ENCODE data around the gene CNTN5.
"Not testable (repeated sequence)": the region's sequence is repeated elsewhere in the genome, so short reads cannot be mapped to it uniquely, and the experiment has no call there.

The CNTN5 gene

GRCh38 chr11:99020352-99021225 is at the start of gene CNTN5:
TSS of gene CNTN5 (plus strand) at chr11:99020949.
- no peak for DNase-seq

GRCh38 chr11:98979205-98979604 is 41.5 kb upstream of the CNTN5 start:
- DNase-seq, result no peak

GRCh38 chr11:99015634-99016454 is 4.9 kb upstream of the CNTN5 start:
- no peak for DNase-seq

- DNase-seq, result no peak
These were observed 1.1 kb upstream of the CNTN5 start for GRCh38 chr11:99019696-99020095.

- no peak for DNase-seq
These were observed 16.3 kb downstream of the CNTN5 start for GRCh38 chr11:99037057-99037456.

- DNase-seq, result no peak
These were observed 42.6 kb downstream of the CNTN5 start for GRCh38 chr11:99063331-99063730.

- no peak for DNase-seq
These were observed 44.4 kb downstream of the CNTN5 start for GRCh38 chr11:99065121-99065520.

- no peak for DNase-seq
These were observed 46.0 kb downstream of the CNTN5 start for GRCh38 chr11:99066618-99067317.

GRCh38 chr11:99068832-99069231 is 48.1 kb downstream of the CNTN5 start:
- no peak for DNase-seq

GRCh38 chr11:99069856-99070444 is 49.2 kb downstream of the CNTN5 start:
- no peak for DNase-seq

GRCh38 chr11:99079576-99079975 is 58.8 kb downstream of the CNTN5 start:
- no peak for DNase-seq

- no peak for DNase-seq
These were observed 59.4 kb downstream of the CNTN5 start for GRCh38 chr11:99080154-99080553.

GRCh38 chr11:99098258-99098657 is 77.5 kb downstream of the CNTN5 start:
- DNase-seq, result no peak

GRCh38 chr11:99098751-99099150 is 78.0 kb downstream of the CNTN5 start:
- no peak for DNase-seq

- no peak for DNase-seq
These were observed 96.9 kb downstream of the CNTN5 start for GRCh38 chr11:99117603-99118002.

GRCh38 chr11:99133862-99134261 is 113.1 kb downstream of the CNTN5 start:
- DNase-seq, result not testable (repeated sequence)

GRCh38 chr11:99135508-99135907 is 114.8 kb downstream of the CNTN5 start:
- no peak for DNase-seq

GRCh38 chr11:99142237-99142636 is 121.5 kb downstream of the CNTN5 start:
- no peak for DNase-seq

- no peak for DNase-seq
These were observed 127.6 kb downstream of the CNTN5 start for GRCh38 chr11:99148352-99148751.

- no peak for DNase-seq
These were observed 133.5 kb downstream of the CNTN5 start for GRCh38 chr11:99154277-99154676.

GRCh38 chr11:99160447-99160846 is 139.7 kb downstream of the CNTN5 start:
- DNase-seq, result no peak

- DNase-seq, result no peak
These were observed 142.1 kb downstream of the CNTN5 start for GRCh38 chr11:99162819-99163218.

GRCh38 chr11:99170591-99170990 is 149.8 kb downstream of the CNTN5 start:
- DNase-seq, result no peak

Measured in activated CD4-positive, alpha-beta T cell treated with anti-CD3 and anti-CD28 coated beads, Interleukin-2, amount 50 U/mL, for 4 hours (primary cell).